Stimulated activated naive CD4-positive, alpha-beta T cell (primary cell): ENCODE measurements around the gene RANGAP1.

Experiments used
- DNase-seq, 6 experiments: peaks; one replicate each; lab custom pipeline; 2025; lab: John Stamatoyannopoulos, UW

The RANGAP1 gene

DNA sequence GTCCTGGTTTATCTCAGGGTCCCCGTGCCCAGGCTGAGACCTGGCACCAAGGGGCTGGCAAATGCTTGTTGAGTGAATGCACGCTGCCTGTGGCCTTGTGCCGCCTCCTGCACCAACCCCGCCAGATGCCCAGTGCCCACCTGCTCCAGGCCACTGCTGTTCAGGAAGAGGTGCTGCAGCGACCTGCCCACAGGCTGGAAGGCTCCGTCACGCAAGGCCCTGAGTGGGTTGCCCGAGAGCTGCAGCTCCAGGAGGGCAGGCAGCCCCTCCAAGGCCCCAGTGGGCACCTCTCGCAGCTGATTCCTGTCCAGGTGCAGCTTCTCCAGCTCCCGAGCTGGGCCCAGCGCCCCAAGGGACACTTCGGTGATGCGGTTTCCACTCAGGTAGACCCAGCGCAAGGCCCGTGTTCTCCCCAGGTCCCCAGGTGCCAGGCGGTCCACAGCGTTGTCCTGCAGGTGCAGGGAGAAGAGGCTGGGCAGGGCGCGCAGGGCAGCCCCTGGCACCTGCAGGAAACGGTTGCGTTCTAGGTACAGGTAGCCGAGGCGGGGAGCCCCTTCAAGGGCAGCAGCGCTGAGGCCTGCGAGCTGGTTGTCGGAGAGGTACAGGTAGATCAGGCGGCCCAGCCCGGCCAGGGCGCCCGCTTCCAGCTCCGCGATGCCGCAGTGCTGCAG, 48.8 kb downstream of the RANGAP1 start:
- DNase-seq: no peak

GRCh38 chr22:41234815-41235695, 50.9 kb downstream of the RANGAP1 start:
- no peak for DNase-seq

DNA sequence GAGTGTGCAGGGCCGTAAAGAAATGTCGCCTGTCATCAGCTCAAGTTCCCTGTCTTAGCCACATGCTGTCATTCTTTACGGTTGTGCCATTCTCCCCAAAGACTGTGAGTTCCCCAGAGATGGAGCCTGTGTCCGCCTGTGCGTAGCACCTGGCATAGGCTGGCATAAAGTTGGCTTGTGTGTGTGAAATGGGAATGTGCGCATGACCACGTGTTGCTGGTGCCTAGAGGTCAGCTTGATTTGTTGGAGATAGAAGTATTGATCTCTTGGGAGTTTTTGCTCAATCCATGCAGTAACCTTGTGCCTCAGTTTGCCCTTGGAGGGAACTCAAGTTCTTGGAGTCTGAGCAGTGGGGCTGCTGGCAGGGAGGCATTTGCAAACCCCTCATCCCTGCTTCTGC, 54.6 kb downstream of the RANGAP1 start:
- DNase-seq: no peak

- no peak for DNase-seq
These were observed 55.6 kb downstream of the RANGAP1 start for GRCh38 chr22:41230401-41230785.

DNA sequence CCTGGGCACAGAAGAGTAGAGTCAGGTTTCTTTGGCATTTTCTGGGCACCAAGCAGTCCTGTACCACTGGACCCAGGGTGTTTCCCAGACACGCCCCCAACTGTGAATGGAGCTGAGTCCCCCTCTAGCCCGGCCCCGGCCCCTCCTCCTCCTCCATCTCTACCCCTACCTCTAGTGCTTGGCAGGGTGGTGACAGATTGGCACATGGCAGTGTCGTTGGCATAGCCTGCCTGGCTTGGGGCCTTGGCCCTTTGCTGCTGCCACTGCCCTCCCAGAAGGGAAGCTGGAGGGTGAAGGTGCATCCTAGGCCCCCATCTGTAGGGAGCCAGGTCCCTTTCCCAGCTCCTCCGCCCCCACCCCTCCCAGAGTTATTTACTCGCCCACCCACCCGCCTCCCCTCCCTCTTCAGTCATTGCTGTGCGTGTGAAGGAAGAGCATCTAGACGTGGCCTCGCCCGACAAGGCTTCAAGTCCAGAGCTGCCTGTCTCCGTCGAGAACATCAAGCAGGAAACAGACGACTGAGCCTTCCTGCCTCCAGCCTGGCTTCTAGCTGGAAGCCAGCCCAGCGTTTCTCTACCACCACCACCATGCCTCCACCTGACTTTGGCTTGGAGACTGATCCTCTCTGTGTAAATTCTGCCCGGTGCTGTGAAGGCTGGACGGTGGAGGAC, 56.1 kb downstream of the RANGAP1 start:
- no peak for DNase-seq

- DNase-seq: no peak
These were observed 56.8 kb downstream of the RANGAP1 start for GRCh38 chr22:41229215-41229614.

DNA sequence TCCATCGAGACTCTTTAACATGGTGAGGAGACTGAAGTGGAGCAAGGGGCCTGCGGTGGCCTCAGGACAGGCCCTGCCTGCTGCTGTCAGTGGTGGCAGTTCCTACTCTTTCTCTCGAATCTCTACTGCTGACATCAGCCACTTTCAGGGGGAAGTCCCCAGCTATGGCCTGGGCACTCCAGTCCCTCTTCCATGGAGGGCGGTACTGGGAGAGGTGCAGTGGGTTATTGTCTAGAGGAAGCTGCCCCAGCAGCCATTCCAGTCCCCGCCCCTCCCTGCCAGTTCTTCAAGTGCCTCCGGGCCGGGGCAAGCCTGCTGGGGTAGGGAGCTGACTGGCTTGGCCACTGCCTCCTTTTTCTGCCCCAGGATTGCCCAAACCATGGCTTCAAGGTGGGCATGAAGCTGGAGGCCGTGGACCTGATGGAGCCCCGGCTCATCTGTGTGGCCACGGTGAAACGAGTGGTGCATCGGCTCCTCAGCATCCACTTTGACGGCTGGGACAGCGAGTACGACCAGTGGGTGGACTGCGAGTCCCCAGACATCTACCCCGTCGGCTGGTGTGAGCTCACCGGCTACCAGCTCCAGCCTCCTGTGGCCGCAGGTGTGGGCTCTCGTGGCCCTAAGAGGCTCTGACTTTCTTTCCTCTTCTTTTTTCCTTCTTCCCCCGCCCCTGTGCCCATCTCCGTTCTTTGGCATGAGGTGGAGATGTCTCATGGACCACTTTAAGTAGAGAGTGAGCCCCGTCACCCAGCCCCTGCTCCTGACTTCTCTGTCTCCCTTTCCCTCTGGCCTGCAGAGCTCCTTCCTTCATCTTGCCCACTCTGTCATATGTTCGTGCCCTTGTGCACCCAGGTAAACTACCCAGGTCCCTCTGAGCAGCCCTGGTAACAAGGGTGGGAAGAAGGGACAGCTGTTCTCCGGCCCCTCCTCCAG, 59.0 kb downstream of the RANGAP1 start:
- no peak for DNase-seq

DNA sequence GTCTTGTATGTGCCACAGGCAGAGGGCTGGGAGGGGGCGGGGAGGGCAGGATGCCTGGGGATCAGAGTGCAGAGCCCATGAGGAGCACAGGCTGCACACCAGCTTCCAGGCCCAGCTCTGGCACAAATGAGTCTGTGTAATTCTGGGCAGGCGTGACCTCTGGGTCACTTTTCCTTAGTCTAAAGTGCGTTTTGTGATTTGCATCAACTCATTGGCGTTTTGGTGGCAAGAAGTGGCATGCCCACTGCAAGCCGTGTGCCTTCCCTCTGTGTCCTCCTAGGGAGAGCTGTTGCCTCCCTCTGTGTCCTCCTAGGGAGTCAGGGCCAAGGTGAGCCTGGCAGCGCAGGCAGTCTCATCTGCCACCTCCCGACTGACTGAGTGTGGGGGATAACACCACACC, 62.5 kb downstream of the RANGAP1 start:
- no peak for DNase-seq

GRCh38 chr22:41222846-41223507, 63.0 kb downstream of the RANGAP1 start:
- no peak for DNase-seq

GRCh38 chr22:41217553-41218157, 68.3 kb downstream of the RANGAP1 start:
- peak in 4 of 6 experiments; percentile 28 to 49 (median 34) for DNase-seq

DNA sequence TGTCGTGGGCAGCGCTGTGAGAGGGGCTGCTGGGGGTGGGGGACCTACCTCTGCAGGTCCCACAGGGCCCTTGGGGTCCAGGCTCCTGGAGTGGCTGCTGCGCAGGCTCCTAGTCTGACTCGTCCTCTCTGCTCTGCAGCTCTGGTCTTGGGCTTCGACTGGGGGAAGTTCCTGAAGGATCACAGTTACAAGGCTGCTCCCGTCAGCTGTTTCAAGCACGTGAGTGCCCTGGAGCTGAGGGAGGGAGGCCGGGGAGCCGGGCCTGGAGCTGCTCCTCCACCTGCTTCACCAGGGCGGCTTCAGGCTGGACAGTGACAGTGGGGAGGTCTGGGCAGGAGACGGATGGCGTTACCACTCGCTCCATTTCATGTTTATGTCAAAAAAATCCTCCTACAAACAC, 69.0 kb downstream of the RANGAP1 start:
- no peak for DNase-seq

- DNase-seq: no peak
These were observed 70.1 kb downstream of the RANGAP1 start for GRCh38 chr22:41215926-41216325.

- DNase-seq: no peak
These were observed 70.6 kb downstream of the RANGAP1 start for GRCh38 chr22:41215409-41215808.

- DNase-seq: no peak
These were observed 79.3 kb downstream of the RANGAP1 start for GRCh38 chr22:41206719-41207118.

DNA sequence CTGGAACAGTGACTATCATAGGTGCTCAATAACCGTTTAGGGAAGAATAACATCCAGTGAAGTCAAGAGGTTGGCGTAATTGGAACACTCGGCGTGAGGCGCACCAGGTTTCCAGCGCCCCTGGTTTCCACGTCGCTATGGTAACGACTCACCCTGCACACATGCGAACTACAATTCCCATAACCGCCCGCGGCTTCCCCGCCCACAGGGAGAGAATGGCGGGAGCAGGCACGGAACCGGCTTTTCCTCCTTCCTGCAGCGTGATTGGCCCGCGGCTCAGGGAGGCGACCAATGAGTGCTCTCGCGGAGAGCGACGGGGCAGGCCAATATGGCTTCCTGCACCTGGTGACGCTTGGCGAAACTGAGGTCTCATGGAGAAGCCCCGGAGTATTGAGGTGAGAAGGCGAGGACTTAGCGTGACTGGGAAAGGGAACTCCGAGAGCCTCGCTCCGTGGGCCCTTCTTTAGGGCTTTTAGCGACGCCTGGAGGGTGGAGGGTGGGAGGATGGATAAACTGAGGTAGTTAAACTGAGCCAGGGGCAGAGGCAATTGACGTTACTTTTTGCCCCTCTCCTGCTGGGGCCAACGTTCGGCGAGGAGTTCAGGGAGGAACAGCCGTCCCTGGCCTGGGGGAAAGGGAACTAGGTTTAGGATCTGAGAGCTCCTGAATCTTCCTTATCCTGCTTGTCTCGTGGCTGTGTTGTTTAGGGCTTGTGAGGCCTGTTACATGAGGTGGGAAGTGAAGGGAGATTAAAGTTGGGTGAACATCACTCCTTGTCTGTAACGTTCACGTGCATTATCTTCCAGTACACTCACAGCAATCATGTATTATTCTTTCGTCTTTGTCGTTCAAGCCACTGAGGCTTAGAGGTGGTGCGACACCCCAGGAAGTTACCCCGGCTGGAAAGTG, 80.7 kb downstream of the RANGAP1 start, which contains the start of gene L3MBTL2:
L3MBTL2 (plus strand) TSS at position 321 of the 909 bp plus-strand sequence; CDS start at position 372, 51 bp downstream.
- peak; percentile 94 to 99 (median 96) for DNase-seq

DNA sequence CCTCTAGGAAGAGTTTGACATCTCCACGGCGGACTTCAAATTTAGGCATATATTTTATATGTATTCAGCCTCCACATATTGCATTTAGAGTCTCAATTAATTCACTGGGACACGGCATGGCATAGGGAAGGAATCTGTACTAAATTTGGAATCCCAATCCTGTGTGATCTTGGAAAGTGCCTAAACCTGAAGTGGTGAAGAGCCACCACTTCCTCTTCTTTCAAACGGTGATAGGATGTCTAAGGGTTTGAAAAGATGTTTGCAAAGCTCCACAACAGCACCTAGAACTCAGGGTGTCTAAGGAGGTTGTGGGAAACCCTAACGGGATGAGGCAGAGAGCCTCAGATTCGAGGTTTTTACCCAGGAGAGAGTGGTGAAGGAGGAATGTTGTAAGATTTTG, 81.9 kb downstream of the RANGAP1 start:
- no peak for DNase-seq

DNA sequence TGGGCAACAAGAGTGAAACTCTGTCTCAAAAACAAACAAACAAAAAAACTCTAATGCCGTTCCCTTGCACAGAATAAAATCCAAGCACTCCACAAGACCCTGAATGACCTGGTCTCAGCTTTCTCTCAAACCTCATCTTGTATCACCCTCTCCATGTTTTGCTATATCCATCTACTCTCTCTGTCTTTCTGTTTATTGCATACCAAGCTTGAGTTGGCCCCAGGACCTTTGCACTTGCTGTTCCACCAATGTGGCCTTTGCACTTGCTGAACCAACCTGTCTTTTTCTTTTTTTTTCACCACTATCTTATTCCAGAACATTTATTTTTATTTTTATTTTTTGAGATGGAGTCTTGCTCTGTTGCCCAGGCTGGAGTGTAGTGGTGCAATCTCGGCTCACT, 82.9 kb downstream of the RANGAP1 start:
- DNase-seq: no peak

GRCh38 chr22:41201141-41201540, 84.8 kb downstream of the RANGAP1 start:
- no peak for DNase-seq

- DNase-seq: peak in 4 of 6 experiments; percentile 22 to 50 (median 26)
These were observed 87.9 kb downstream of the RANGAP1 start for GRCh38 chr22:41198027-41198580.
